ENCODE measurements around the gene CGREF1. TPM values are rescaled to one million over a fixed set of nuclear protein-coding genes. Genes with fewer than 3 reads are reported as not detected.

Gene CGREF1
- total RNA-seq, 2 experiments from 2014 or later, result not detected

DNA sequence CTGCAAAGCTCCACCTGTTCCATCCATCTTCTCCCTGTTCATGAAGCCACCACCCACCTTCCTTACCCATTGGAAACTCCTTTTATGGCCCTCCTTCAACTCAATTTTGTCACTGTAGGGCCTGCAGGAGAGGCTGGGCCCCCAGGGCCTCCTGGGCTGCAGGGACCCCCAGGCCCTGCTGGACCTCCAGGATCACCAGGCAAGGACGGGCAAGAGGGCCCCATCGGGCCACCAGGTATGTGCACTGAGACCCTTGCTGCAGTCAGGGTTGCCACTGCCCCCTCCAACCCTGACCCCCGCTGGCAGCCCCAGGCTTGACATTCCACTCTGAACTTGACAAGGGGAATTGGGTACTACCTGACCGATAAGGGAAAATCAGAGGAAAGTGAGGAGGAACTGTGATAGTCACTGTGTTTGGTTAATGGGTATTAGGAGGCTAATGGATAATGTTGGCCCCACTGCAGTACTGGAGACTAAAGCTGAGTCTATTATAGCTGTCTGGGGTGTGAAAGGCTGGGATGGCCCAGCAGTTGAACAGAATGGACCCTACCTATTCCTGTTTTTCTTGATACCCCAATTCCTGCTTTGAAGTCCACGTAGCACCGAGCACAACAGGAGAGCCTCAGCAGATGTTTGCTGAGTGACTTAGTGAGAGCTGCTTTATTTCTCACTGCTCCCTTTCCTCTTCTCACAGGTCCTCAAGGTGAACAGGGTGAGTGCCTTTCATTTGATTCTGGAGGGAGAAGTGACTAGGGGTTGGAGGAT lies 34.4 kb downstream of the CGREF1 start:
- no peaks in the 10 kb centered on the region for H3K9me3 ChIP-seq (ENCODE audit: low read length)
- H2AFZ ChIP-seq (ENCODE audit: low read length), result no peak overlapping the region
- CTCF ChIA-PET (ENCODE audit: unreplicated experiment), result interaction anchor here (0.9 kb wide), 1 partner anchor 12 kb away, joined by 3 read pairs; no protein-coding TSS in a partner anchor
- H3K4me1 ChIP-seq (ENCODE audit: insufficient read depth, low read length, poor library complexity, severe bottlenecking), result peaks cover 58% of the 10 kb centered on the region
- TSS peak; percentile 67 for BruUV-seq (replicated peaks)
- no peaks in the 10 kb centered on the region for H3K79me2 ChIP-seq (ENCODE audit: insufficient read depth, low read depth, low read length)
- H3K36me3 ChIP-seq (ENCODE audit: insufficient read depth, low read length), result no peaks in the 10 kb centered on the region
- TF ChIP-seq EZH2phosphoT487 (IDR thresholded peaks at IDR 0.05; ENCODE audit: borderline replicate concordance, low read depth, low read length), result no peak
- TF ChIP-seq, protein P1, sequence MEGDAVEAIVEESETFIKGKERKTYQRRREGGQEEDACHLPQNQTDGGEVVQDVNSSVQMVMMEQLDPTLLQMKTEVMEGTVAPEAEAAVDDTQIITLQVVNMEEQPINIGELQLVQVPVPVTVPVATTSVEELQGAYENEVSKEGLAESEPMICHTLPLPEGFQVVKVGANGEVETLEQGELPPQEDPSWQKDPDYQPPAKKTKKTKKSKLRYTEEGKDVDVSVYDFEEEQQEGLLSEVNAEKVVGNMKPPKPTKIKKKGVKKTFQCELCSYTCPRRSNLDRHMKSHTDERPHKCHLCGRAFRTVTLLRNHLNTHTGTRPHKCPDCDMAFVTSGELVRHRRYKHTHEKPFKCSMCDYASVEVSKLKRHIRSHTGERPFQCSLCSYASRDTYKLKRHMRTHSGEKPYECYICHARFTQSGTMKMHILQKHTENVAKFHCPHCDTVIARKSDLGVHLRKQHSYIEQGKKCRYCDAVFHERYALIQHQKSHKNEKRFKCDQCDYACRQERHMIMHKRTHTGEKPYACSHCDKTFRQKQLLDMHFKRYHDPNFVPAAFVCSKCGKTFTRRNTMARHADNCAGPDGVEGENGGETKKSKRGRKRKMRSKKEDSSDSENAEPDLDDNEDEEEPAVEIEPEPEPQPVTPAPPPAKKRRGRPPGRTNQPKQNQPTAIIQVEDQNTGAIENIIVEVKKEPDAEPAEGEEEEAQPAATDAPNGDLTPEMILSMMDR (conservative IDR thresholded peaks at IDR 0.05; ENCODE audit: low read length), result no peak
- intact Hi-C loops (cut with micrococcal nuclease; ENCODE audit: unreplicated experiment), result no loop called here
- POLR2A ChIA-PET, result interaction anchor here (0.7 to 1.7 kb wide), 2 partner anchors 30 to 34 kb away, joined by 3 read pairs; no protein-coding TSS in a partner anchor
- no peak overlapping the region for H3K4me2 ChIP-seq (ENCODE audit: low read length)
- no peak overlapping the region for H3K4me3 ChIP-seq (ENCODE audit: low read depth, low read length, poor library complexity, severe bottlenecking)
- no peak for DNase-seq (ENCODE audit: low spot score)
- no peak overlapping the region for H3K27ac ChIP-seq (ENCODE audit: low read depth, low read length, poor library complexity, severe bottlenecking)
- no peaks in the 10 kb centered on the region for H3K9me2 ChIP-seq (ENCODE audit: insufficient read depth, low read length)
- no peaks in the 10 kb centered on the region for H4K20me1 ChIP-seq (ENCODE audit: insufficient read depth, low read length)

GRCh38 chr2:27083410-27084296 lies 35.3 kb downstream of the CGREF1 start:
- no peak overlapping the region for H3K4me2 ChIP-seq (ENCODE audit: low read length)
- H3K4me3 ChIP-seq (ENCODE audit: low read depth, low read length, poor library complexity, severe bottlenecking), result no peak overlapping the region
- H3K27ac ChIP-seq (ENCODE audit: low read depth, low read length, poor library complexity, severe bottlenecking), result no peak overlapping the region
- CTCF ChIA-PET (ENCODE audit: unreplicated experiment), result interaction anchor here (0.9 kb wide), 1 partner anchor 11 kb away, joined by 3 read pairs; no protein-coding TSS in a partner anchor
- POLR2A ChIA-PET, result interaction anchor here (0.7 to 1.7 kb wide), 2 partner anchors 31 to 33 kb away, joined by 3 read pairs; no protein-coding TSS in a partner anchor
- H3K36me3 ChIP-seq (ENCODE audit: insufficient read depth, low read length), result no peaks in the 10 kb centered on the region
- no peaks in the 10 kb centered on the region for H4K20me1 ChIP-seq (ENCODE audit: insufficient read depth, low read length)
- no peaks in the 10 kb centered on the region for H3K9me2 ChIP-seq (ENCODE audit: insufficient read depth, low read length)
- DNase-seq (ENCODE audit: low spot score), result no peak
- H3K4me1 ChIP-seq (ENCODE audit: insufficient read depth, low read length, poor library complexity, severe bottlenecking), result peaks cover 54% of the 10 kb centered on the region
- no TSS peak for BruUV-seq (replicated peaks)
- H2AFZ ChIP-seq (ENCODE audit: low read length), result no peak overlapping the region
- H3K79me2 ChIP-seq (ENCODE audit: insufficient read depth, low read depth, low read length), result no peaks in the 10 kb centered on the region
- H3K9me3 ChIP-seq (ENCODE audit: low read length), result no peaks in the 10 kb centered on the region
- no peak for TF ChIP-seq EZH2phosphoT487 (IDR thresholded peaks at IDR 0.05; ENCODE audit: borderline replicate concordance, low read depth, low read length)
- TF ChIP-seq, protein P1 (conservative IDR thresholded peaks at IDR 0.05; ENCODE audit: low read length), result no peak
- intact Hi-C loops (cut with micrococcal nuclease; ENCODE audit: unreplicated experiment), result no loop called here
